NCI-H187 (cell line): Measurements from ENCODE around the gene SLC38A1.

ENCODE experiments used
- DNase-seq, 2 experiments: peaks; one replicate each; lab custom pipeline; 2025; lab: John Stamatoyannopoulos, UW

The SLC38A1 gene

DNA sequence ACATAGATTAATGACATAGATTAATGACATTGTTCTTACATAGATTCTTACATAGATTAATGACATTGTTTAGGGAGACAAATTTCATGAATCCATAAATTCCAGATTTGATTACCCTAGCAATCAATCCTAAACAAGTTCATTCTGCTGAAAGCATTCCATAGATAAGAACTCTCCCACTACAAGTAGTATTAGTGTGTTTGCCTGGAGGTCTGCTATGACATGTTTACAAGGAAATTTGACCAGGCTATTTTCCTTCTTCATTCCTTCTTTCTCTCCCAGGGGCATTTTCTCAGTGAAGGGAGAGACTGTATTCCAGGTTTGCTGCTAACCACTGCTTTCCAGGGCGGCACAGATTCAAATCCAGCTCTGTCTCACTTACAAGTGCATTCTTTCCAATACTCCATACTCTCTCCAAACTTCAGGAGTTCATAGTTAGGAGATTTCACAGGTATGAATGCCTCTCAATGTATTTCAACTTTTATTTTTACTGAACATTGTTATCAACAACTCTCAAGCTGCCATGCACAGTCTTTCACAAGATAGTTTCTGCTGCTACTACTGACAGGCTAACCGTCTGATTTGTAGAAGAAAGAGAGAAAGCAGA lies 134.5 kb downstream of the SLC38A1 start:
- no peak for DNase-seq

DNA sequence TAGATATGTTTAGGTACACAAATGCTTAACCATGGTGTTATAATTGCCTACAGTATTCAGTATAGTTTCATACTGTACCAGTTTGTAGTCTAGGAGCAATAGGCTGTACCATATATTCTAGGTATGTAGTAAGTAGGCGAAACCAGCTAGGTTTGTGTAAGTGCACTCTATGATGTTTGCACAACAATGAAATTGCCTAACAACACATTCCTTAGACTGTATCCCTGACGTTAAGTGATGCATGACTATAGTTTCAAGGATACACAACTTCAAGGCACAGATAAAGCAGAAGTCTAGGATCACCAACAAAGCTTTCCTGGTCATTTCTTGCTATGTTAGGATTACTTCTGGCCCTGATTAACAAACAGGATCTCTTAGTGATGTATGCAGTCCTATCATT lies 135.1 kb downstream of the SLC38A1 start:
- DNase-seq, result no peak
